Measurements from ENCODE around the gene TMEM151B. TPM values are rescaled to one million over a fixed set of nuclear protein-coding genes. Genes with fewer than 3 reads are reported as not detected.

The TMEM151B gene
- total RNA-seq, 4 donors from 2014 or later, result 0.11 TPM; not detected in 3

DNA sequence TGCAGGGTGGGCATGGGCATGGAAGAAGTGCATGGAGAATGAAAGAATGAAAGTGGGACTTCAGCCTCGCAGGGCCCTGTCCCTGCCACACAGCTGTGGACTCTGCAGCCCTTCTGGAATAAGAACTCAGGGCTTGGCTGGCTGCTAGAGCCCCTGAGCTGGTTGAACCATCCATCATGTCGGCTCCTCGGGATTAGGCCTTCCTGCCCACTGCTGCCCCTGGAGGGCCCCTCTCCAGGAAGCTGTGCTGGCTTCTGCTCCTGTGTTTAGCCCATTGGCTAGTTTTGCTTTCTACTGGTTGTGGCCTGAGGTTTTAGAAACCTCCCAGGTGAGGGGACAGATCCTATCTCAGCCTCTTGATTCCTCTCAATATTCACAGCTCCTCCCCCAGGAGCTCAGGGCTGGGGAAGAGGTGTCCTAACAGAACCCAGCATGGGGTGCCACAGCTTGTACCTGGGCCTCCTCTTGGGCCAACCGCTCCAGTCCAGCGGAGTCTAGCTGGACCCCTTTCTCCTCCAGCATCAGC is 35.0 kb downstream of the TMEM151B start:
- H3K27ac ChIP-seq, result no peak overlapping the region
- ATAC-seq (no peak), DNase-seq (no peak)
- TF ChIP-seq, protein P1, sequence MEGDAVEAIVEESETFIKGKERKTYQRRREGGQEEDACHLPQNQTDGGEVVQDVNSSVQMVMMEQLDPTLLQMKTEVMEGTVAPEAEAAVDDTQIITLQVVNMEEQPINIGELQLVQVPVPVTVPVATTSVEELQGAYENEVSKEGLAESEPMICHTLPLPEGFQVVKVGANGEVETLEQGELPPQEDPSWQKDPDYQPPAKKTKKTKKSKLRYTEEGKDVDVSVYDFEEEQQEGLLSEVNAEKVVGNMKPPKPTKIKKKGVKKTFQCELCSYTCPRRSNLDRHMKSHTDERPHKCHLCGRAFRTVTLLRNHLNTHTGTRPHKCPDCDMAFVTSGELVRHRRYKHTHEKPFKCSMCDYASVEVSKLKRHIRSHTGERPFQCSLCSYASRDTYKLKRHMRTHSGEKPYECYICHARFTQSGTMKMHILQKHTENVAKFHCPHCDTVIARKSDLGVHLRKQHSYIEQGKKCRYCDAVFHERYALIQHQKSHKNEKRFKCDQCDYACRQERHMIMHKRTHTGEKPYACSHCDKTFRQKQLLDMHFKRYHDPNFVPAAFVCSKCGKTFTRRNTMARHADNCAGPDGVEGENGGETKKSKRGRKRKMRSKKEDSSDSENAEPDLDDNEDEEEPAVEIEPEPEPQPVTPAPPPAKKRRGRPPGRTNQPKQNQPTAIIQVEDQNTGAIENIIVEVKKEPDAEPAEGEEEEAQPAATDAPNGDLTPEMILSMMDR (IDR thresholded peaks at IDR 0.05 in 4 of 5, conservative IDR thresholded peaks at IDR 0.05 in 1 of 5), result no peak
- TF ChIP-seq POLR2A (IDR thresholded peaks at IDR 0.05), result no peak
- H3K9me3 ChIP-seq, result no peaks in the 10 kb centered on the region
- intact Hi-C loops (cut with DNase I; ENCODE audit: low total_unique reads), result loop anchor here (2.0 kb wide), 1 partner anchor 36 kb away; no protein-coding TSS in a partner anchor
- no peak overlapping the region for H3K4me3 ChIP-seq
- in situ Hi-C loops (cut with MboI; ENCODE audit: low sequenced_read_pairs in 4 of 4), result no loop called here
- no peaks in the 10 kb centered on the region for H3K27me3 ChIP-seq
- no peaks in the 10 kb centered on the region for H3K4me1 ChIP-seq
- peaks cover 0 to 88% of the 10 kb centered on the region in 2 donors for H3K36me3 ChIP-seq

DNA sequence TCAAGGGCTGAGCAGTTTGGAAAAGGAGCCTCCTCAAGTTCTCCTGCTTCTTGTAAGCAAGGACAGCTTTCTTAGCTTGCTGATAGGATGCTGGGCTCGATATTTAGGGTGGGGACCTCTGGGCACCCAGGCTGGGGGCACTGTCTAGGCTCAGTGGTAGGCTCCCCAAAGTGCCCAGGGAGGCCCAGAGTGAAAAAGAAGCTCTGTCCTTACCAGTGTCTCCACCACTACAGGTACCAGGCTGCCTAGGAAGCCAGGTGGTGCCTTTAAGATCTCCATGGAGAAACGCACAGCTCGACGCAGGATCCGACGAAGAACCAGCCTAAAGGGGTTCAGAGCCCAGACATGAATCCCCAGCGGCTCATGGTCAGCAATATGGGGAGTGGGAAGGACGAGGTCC is 36.5 kb downstream of the TMEM151B start:
- intact Hi-C loops (cut with DNase I; ENCODE audit: low total_unique reads), result no loop called here

DNA sequence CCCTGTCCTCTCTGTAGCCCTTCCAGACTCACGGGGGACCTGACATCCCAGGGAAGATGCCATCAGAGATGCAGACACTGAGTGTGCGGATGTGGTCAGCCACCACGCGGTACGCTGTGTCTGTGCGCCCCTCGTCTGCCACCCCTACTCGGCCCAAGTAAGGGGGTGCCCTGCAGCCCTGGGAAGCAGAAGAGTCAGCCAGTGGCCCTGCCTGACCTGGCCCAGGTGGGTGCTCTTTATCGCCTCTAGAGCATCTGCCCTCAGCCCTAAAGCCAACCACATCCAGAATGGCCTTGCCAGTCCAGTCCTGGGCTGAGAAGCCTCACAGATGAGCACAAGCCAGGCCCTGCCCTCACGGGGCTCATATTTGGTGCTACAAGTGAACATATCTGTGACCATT is 37.0 kb downstream of the TMEM151B start:
- Histone ChIP-seq H3K27me3 (no peaks in the 10 kb centered on the region), H3K9me3 (no peaks in the 10 kb centered on the region), H3K4me1 (peaks cover under 1 to 5% of the 10 kb centered on the region in 2 donors), H3K27ac (no peak overlapping the region), H3K4me3 (no peak overlapping the region), H3K36me3 (peaks cover 2 to 80% of the 10 kb centered on the region in 2 donors)
- TF ChIP-seq POLR2A (IDR thresholded peaks at IDR 0.05), result no peak
- TF ChIP-seq, protein P1 (IDR thresholded peaks at IDR 0.05 in 4 of 5, conservative IDR thresholded peaks at IDR 0.05 in 1 of 5), result no peak
- no peak for ATAC-seq
- in situ Hi-C loops (cut with MboI; ENCODE audit: low sequenced_read_pairs in 4 of 4), result no loop called here
- intact Hi-C loops (cut with DNase I; ENCODE audit: low total_unique reads), result no loop called here
- DNase-seq, result no peak

More for the DNA sequence above, 36.5 kb downstream of the TMEM151B start:
- DNase-seq, result no peak
- Histone ChIP-seq H3K27ac (no peak overlapping the region), H3K36me3 (peaks cover 2 to 86% of the 10 kb centered on the region in 2 donors), H3K4me1 (no peaks in the 10 kb centered on the region), H3K9me3 (no peaks in the 10 kb centered on the region), H3K4me3 (no peak overlapping the region), H3K27me3 (no peaks in the 10 kb centered on the region)
- in situ Hi-C loops (cut with MboI; ENCODE audit: low sequenced_read_pairs in 4 of 4), result no loop called here
- ATAC-seq, result no peak
- no peak for TF ChIP-seq POLR2A (IDR thresholded peaks at IDR 0.05)
- TF ChIP-seq, protein P1 (IDR thresholded peaks at IDR 0.05 in 4 of 5, conservative IDR thresholded peaks at IDR 0.05 in 1 of 5), result no peak

DNA sequence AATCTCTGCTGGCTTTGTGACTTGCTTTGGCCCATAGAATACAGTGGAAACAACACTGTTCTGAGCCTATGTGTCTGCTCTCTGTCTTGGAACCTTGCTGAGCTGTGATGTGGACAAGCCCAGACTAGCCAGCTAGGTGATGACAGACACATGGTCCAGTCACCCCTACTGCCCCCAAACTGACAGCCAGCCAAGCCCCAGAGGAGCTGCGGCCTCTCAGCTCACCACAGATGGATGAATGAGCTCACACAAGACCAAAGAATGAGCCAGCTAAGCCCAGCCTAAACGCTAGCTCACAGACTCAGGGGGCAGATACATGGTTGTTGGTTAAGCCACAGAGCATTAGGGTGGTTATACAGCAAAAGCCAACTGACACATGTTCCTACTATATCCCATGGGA is 38.8 kb downstream of the TMEM151B start:
- Histone ChIP-seq H3K36me3 (peaks cover 2 to 62% of the 10 kb centered on the region in 2 donors), H3K4me1 (peaks cover 5 to 14% of the 10 kb centered on the region in 2 donors), H3K27ac (no peak overlapping the region), H3K9me3 (no peaks in the 10 kb centered on the region), H3K4me3 (no peak overlapping the region), H3K27me3 (no peaks in the 10 kb centered on the region)
- DNase-seq (no peak), ATAC-seq (no peak)
- intact Hi-C loops (cut with DNase I; ENCODE audit: low total_unique reads) (no loop called here), in situ Hi-C loops (cut with MboI; ENCODE audit: low sequenced_read_pairs in 4 of 4) (no loop called here)
- TF ChIP-seq, protein P1 (IDR thresholded peaks at IDR 0.05 in 4 of 5, conservative IDR thresholded peaks at IDR 0.05 in 1 of 5), result no peak
- no peak for TF ChIP-seq POLR2A (IDR thresholded peaks at IDR 0.05)

DNA sequence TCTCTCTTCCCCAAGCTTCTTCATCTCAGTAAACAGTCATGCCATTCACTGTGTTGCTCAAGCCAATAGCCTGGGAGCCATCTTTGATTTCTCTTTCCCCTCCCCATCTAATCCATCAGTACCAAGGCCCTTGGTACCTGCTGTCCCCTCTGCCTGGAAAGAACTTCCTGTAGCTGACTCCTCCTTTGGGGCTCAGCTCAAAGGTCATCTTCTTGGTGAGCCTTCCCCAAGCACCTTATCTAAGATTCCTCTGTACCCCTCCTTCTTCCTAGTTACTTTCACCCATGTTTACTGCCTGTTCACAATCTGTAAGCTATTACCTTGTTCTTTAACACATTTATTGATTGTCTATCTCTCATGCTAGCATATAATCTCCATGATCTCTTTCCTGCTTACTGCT is 39.4 kb downstream of the TMEM151B start:
- peaks cover 2 to 58% of the 10 kb centered on the region in 2 donors for H3K36me3 ChIP-seq
- H3K27me3 ChIP-seq, result no peaks in the 10 kb centered on the region
- no peak for TF ChIP-seq POLR2A (IDR thresholded peaks at IDR 0.05)
- TF ChIP-seq, protein P1 (IDR thresholded peaks at IDR 0.05 in 4 of 5, conservative IDR thresholded peaks at IDR 0.05 in 1 of 5), result no peak
- H3K27ac ChIP-seq, result no peak overlapping the region
- H3K4me3 ChIP-seq, result no peak overlapping the region
- H3K4me1 ChIP-seq, result peaks cover 5 to 14% of the 10 kb centered on the region in 2 donors
- DNase-seq (no peak), ATAC-seq (no peak)
- in situ Hi-C loops (cut with MboI; ENCODE audit: low sequenced_read_pairs in 4 of 4) (no loop called here), intact Hi-C loops (cut with DNase I; ENCODE audit: low total_unique reads) (no loop called here)
- H3K9me3 ChIP-seq, result no peaks in the 10 kb centered on the region
